AG10803 (cell line): ENCODE data around the gene CEP250.

ENCODE experiments used
- DNase-seq: peaks from one replicate; pipeline ENCODE4 v3.0.0; 2010; ENCODE audit warnings: low read depth
- H3K4me3 ChIP-seq: 2 replicates; pipeline ENCODE4 v1.5.1; 2011; ENCODE audit warnings: mild to moderate bottlenecking, low read length, control low read depth
- CTCF ChIP-seq: conservative IDR thresholded peaks from 2 replicates; pipeline ENCODE4 v1.5.1; 2011; ENCODE audit warnings: mild to moderate bottlenecking, low read length, control low read depth, inconsistent platforms

The CEP250 gene

DNA sequence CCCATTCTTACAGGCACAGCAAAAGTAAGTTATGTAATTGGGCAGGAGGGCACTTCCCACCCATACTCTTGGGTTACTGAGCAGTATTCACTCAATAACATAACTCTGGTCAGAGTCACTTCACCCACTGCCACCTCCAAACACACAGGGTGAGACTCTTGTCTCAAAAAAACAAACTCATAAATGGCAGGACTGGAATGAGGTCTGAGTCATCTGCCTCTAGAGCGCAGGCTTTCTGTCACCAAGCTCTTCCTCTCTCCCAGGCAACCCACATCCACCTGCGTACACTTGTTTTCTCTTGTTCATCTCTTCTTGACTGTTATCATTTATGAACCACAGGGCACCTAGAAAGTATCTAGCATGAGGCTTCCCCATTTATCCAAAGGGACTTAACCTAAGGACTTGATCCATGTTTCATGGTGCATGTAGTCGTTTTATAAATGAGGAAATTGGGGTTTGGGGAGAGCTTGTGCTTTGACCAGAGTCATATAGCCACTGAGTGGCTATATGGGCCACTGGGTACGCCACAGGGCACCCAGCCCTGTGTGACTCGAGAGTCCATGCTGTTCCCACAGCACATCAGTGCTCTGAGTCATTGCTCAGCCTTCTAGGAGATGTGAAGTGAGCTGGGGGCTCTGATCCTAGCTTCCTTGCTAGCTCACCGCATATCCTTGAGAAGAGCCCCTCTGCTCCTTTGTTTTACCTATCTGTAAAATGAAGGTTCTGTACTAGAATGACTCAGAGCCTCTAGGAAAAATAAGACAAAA, 51.7 kb downstream of the CEP250 start:
- H3K4me3 ChIP-seq = no peak overlapping the region
- DNase-seq = no peak
- no peak for TF ChIP-seq CTCF

DNA sequence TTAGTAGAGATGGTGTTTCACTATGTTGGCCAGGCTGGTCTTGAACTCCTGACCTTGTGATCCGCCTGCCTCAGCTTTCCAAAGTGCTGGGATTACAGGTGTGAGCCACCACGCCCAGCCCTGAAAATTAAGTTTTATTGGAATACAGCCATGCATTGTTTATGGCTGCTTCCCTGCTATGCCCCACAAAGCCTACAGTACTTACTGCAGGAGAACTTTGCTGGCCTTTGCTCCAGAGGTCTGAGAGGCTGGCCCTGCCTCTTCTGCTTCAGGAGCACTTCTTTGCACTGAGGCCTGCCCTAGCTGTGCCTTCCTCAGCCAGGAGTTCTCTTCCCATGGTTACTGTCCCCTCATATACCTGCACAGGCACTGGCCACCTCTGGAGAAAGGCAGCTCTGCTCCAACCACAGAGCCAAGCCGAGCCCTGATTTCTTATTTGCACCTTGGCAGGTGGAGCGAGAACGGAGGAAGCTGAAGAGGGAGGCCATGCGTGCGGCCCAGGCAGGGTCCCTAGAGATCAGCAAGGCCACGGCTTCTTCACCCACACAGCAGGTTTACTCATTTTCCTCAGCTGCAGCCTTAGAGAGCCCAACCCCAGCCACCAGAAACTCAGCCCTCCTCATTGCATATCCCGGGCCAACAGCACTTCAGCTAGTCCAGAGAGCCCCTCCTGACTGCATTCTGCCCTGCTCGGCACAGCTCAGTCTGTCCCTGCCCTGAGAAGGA, 53.3 kb downstream of the CEP250 start:
- no peak for TF ChIP-seq CTCF
- H3K4me3 ChIP-seq = no peak overlapping the region
- DNase-seq = no peak

DNA sequence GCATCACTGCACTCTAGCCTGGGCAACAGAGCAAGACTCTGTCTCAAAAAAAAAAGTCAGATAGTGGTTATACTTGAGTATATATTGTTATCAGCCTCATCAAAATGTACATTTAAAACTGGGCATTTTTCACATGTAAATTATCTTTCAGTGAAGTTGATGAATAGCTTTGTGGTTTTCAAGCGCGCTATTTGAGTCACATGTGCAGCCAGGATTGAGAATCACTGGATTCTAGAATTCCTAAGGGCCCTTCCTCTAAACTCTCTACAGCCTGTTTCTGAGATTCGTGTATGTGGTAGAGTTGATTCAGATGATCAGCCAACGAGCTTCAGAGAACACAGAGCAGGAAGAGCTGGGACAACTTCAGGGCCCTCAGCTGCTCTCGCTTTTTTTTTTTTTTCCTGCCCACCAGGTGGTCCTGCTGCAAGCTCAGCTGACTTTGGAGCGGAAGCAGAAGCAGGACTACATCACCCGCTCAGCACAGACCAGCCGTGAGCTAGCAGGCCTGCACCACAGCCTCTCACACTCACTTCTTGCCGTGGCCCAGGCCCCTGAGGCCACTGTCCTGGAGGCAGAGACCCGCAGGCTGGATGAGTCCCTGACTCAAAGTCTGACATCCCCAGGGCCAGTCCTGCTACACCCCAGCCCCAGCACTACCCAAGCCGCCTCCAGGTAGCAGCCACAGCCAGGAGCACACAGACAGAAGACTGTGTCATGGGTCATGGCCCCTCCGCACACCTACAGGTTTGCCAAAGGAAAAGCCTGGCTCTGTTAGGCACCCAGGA, 55.7 kb downstream of the CEP250 start:
- DNase-seq = no peak
- no peak overlapping the region for H3K4me3 ChIP-seq
- TF ChIP-seq CTCF = no peak

- TF ChIP-seq CTCF = peak; percentile 70
- no peak overlapping the region for H3K4me3 ChIP-seq
- DNase-seq = peak; percentile 42
Measured at GRCh38 chr20:35511814-35512420, 56.5 kb downstream of the CEP250 start.

GRCh38 chr20:35514371-35514932, 59.1 kb downstream of the CEP250 start:
- DNase-seq = no peak
- TF ChIP-seq CTCF = no peak
- no peak overlapping the region for H3K4me3 ChIP-seq

DNA sequence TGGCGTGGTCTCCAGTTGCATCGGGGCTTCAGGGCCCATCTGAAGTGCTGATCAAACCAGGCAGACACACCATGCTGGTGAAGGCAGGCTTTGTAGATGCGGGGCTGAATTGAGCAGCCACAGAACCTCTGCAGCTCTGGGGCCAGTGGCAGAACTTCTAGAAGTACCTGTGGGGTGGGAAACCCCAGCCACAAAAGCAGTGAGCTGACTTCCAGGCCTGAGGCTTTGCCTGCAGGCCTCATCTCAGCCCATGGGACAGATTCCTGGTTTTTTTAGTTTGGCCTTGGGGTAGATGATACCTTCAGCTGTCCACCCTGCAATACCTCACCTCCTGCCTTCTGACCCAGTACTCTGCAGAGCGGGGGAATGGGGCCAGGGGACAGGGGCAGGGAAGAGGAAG, 59.9 kb downstream of the CEP250 start:
- no peak overlapping the region for H3K4me3 ChIP-seq
- no peak for TF ChIP-seq CTCF
- DNase-seq = no peak
